Nephron (organoid): Measurements from ENCODE around the gene CRTAP.

Experiments
- H3K27ac Mint-ChIP-seq, 3 experiments: 2 replicates each; pipeline ENCODE4 v1.8.0; 2020; ENCODE audit warnings: mixed read lengths in 3 of 3, mild to moderate bottlenecking in 2 of 3, moderate library complexity in 1 of 3
- H3K27me3 Mint-ChIP-seq: 2 replicates; pipeline ENCODE4 v1.8.0; 2021; ENCODE audit warnings: low read depth, mild to moderate bottlenecking, moderate library complexity, mixed read lengths
- H3K36me3 Mint-ChIP-seq: 2 replicates; pipeline ENCODE4 v1.8.0; 2020; ENCODE audit warnings: low read depth, mixed read lengths
- H3K4me1 Mint-ChIP-seq: 2 replicates; pipeline ENCODE4 v1.8.0; 2020; ENCODE audit warnings: mixed read lengths
- H3K4me3 Mint-ChIP-seq, 3 experiments: 2 replicates each; pipeline ENCODE4 v1.8.0; 2020; ENCODE audit warnings: mild to moderate bottlenecking in 3 of 3, mixed read lengths in 3 of 3, moderate library complexity in 2 of 3
- H3K9me3 Mint-ChIP-seq: 2 replicates; pipeline ENCODE4 v1.8.0; 2020; ENCODE audit warnings: mixed read lengths
- TF ChIP-seq, protein P1 (sequence below), 3 experiments: fragments of 200-600 bp; sonication (generic); IDR thresholded peaks; one replicate each; pipeline ENCODE4 v1.5.0; 2021; ENCODE audit warnings: antibody characterized with exemption in 3 of 3; ENCODE audit not compliant: unreplicated experiment in 3 of 3

CRTAP gene

DNA sequence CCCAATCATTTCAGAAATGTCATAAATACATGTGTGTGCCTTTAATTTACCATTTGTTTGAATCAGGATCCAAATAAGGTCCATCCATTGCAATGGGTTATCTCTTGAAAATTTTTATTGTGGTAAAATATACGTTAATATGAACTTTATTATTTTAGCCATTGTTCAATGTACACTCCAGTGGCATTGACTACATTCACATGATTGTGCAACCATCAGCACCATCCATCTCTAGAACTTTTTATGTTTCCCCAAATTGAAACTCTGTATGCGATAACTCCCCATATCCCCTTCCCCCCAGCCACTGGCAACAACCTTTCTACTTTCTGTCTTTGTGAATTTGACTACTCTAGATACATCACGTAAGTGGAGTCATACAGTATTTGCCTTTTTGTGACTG lies 12.0 kb downstream of the CRTAP start:
- no peaks in the 10 kb centered on the region for H3K9me3 Mint-ChIP-seq
- H3K4me3 Mint-ChIP-seq: no peak overlapping the region
- TF ChIP-seq, protein P1, sequence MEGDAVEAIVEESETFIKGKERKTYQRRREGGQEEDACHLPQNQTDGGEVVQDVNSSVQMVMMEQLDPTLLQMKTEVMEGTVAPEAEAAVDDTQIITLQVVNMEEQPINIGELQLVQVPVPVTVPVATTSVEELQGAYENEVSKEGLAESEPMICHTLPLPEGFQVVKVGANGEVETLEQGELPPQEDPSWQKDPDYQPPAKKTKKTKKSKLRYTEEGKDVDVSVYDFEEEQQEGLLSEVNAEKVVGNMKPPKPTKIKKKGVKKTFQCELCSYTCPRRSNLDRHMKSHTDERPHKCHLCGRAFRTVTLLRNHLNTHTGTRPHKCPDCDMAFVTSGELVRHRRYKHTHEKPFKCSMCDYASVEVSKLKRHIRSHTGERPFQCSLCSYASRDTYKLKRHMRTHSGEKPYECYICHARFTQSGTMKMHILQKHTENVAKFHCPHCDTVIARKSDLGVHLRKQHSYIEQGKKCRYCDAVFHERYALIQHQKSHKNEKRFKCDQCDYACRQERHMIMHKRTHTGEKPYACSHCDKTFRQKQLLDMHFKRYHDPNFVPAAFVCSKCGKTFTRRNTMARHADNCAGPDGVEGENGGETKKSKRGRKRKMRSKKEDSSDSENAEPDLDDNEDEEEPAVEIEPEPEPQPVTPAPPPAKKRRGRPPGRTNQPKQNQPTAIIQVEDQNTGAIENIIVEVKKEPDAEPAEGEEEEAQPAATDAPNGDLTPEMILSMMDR (IDR thresholded peaks at IDR 0.05; ENCODE audit: unreplicated experiment in 3 of 3): no peak
- H3K27me3 Mint-ChIP-seq: no peaks in the 10 kb centered on the region
- H3K36me3 Mint-ChIP-seq: peaks cover 51% of the 10 kb centered on the region
- H3K4me1 Mint-ChIP-seq: no peaks in the 10 kb centered on the region
- H3K27ac Mint-ChIP-seq: no peak overlapping the region

DNA sequence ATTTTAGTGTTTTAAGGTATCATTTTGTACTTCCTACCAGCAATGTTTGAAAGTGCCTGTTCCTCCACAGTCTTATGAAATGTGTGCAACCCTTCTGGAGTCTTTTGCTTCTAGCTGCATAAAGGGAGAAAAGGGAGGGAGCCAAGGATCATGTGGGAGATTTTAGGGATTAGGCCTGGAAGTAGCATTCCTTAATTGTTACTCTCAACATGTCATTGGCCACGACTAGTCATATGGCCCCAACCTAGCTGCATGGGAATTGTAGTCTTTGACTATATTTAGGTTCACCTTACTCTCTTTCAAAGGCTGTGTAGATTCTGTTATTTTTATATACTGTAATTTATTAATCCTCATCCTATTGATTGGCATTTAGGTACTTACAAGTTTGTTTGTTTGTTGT lies 14.9 kb downstream of the CRTAP start:
- TF ChIP-seq, protein P1 (IDR thresholded peaks at IDR 0.05; ENCODE audit: unreplicated experiment in 3 of 3): no peak

DNA sequence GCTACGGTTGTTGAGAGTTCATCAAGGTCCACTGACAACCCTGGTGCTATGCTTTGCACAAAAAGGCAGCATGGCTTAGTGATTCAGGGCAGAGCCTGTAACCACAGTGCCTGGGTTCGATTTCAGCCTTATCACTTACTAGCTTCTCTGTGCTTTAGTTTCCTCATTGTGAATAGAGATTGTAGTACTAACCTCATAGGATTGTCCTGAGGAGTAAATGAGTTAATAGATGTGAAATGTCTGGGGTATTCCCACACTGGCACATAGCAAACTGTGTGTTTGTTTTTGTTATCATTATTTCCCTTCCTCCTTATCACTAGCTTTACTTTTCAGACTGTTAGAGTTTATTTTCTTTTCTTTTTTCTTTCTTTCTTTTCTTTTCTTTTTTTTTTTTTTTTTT lies 16.3 kb downstream of the CRTAP start:
- Mint-ChIP-seq H3K27me3 (no peaks in the 10 kb centered on the region), H3K36me3 (peaks cover 45% of the 10 kb centered on the region), H3K4me3 (no peak overlapping the region), H3K27ac (no peak overlapping the region), H3K9me3 (no peaks in the 10 kb centered on the region), H3K4me1 (no peaks in the 10 kb centered on the region)
- TF ChIP-seq, protein P1 (IDR thresholded peaks at IDR 0.05; ENCODE audit: unreplicated experiment in 3 of 3): no peak

More for the DNA sequence above, 14.9 kb downstream of the CRTAP start:
- Mint-ChIP-seq H3K27ac (no peak overlapping the region), H3K36me3 (peaks cover 46% of the 10 kb centered on the region), H3K4me3 (no peak overlapping the region), H3K4me1 (no peaks in the 10 kb centered on the region), H3K9me3 (no peaks in the 10 kb centered on the region), H3K27me3 (no peaks in the 10 kb centered on the region)

DNA sequence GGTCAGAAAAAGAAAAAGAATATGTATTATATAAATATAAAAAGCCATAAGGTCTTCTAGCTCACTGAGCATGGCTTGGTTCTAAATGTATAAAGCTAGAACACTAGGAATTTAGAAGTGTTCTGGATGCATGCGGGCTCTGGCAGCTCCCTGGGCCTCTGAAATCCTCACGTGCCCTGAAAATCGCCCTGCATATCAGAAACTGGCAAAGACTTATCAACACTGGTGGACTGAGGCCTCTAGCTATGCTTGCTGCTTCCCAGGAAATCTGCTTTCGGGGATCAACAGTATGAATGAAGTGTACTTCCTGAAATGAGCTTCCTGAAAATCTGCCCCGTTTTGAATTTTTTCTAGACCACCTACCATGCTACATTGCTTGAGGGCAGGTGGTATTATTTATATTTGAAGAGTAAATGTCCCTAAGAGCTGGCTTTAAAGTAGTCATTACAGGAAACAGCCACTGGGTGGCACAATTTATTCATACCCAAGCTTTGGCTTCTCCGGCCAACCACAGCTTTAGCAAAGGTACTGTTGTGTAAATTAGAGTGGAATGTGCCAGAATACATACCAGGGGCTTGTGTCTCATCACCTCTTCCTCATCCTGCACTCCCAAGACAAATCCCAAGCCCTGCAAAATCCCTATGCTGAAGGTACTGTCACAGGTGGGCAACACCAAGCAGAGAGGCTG lies 17.7 kb downstream of the CRTAP start:
- TF ChIP-seq, protein P1 (IDR thresholded peaks at IDR 0.05; ENCODE audit: unreplicated experiment in 3 of 3): peak; percentile 70 to 79 (median 76)

DNA sequence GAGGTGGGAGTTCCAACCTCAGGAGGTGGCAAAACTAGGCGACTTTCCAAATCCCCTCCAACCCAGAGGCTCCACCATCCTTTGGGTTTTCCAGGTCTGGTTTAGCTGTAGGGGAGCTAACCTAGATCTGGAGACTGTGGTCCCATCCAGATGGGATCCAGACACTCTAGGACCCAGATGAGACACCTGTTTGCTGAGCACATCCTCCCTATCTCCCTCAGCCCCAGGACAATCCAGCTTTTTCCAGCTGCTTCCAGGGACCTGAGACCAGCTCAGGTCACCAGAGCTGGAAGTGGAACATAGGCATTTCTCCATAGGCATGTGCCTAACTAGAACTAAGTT lies 18.2 kb downstream of the CRTAP start:
- H3K27ac Mint-ChIP-seq: no peak overlapping the region
- no peaks in the 10 kb centered on the region for H3K4me1 Mint-ChIP-seq
- no peaks in the 10 kb centered on the region for H3K9me3 Mint-ChIP-seq
- peaks cover 41% of the 10 kb centered on the region for H3K36me3 Mint-ChIP-seq
- no peak overlapping the region for H3K4me3 Mint-ChIP-seq
- no peaks in the 10 kb centered on the region for H3K27me3 Mint-ChIP-seq
- TF ChIP-seq, protein P1 (IDR thresholded peaks at IDR 0.05; ENCODE audit: unreplicated experiment in 3 of 3): no peak

More for the DNA sequence above, 17.7 kb downstream of the CRTAP start:
- H3K27me3 Mint-ChIP-seq: no peaks in the 10 kb centered on the region
- peaks cover 42% of the 10 kb centered on the region for H3K36me3 Mint-ChIP-seq
- no peak overlapping the region for H3K4me3 Mint-ChIP-seq
- H3K27ac Mint-ChIP-seq: no peak overlapping the region
- H3K4me1 Mint-ChIP-seq: no peaks in the 10 kb centered on the region
- no peaks in the 10 kb centered on the region for H3K9me3 Mint-ChIP-seq

DNA sequence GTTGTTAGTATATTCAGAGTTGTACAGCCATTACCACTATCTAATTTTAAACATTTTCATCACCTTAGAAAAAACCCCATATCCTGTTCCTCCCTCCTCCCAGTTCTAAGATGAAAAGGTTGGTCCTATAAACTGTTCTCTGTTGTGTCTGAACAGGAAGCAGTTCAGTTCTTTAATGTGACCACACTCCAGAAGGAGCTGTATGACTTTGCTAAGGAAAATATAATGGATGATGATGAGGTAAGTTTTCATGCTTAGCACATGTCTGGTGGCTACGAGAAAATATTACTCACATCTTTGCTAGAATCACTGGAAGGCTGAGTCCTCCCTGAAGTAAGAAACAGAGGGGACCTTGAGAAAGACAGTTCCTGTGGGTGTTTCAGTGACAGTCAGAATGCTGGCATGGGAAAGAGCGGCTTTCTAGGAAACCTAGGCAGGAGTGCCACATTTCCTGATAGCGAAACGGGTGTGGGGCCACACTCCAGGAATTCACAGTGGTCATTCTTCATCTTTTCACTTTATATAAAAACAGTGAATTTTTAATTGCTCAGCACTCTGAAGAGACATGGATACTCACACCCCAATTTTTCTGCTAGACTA lies 20.3 kb downstream of the CRTAP start:
- no peak overlapping the region for H3K27ac Mint-ChIP-seq
- no peaks in the 10 kb centered on the region for H3K9me3 Mint-ChIP-seq
- no peak overlapping the region for H3K4me3 Mint-ChIP-seq
- TF ChIP-seq, protein P1 (IDR thresholded peaks at IDR 0.05; ENCODE audit: unreplicated experiment in 3 of 3): no peak
- peaks cover 43% of the 10 kb centered on the region for H3K36me3 Mint-ChIP-seq
- no peaks in the 10 kb centered on the region for H3K27me3 Mint-ChIP-seq
- no peaks in the 10 kb centered on the region for H3K4me1 Mint-ChIP-seq
